BLaER1 treated with 17β-estradiol and CSF1 and Interleukin-3, amounts not matched to agents 10 nM and 100 nM (cell line): ENCODE measurements around the gene PLEKHH3.
"Not testable (repeated sequence)": the region's sequence is repeated elsewhere in the genome, so short reads cannot be mapped to it uniquely, and the experiment has no call there.

Experiments
- H3K27ac ChIP-seq, 11 experiments: shearing (Covaris generic); formaldehyde crosslinking; 2 replicates each; pipeline ENCODE4 v1.8.1; 2022
- H3K27me3 ChIP-seq, 11 experiments: shearing (Covaris generic); formaldehyde crosslinking; 2 replicates each; pipeline ENCODE4 v1.8.1; 2022
- H3K36me3 ChIP-seq, 11 experiments: shearing (Covaris generic); formaldehyde crosslinking; 2 replicates each; pipeline ENCODE4 v1.8.1; 2022
- H3K4me1 ChIP-seq, 10 experiments: shearing (Covaris generic); formaldehyde crosslinking; 2 replicates each; pipeline ENCODE4 v1.8.1; 2022
- H3K4me2 ChIP-seq, 11 experiments: shearing (Covaris generic); formaldehyde crosslinking; 2 replicates each; pipeline ENCODE4 v1.8.1; 2022
- H3K4me3 ChIP-seq, 10 experiments: shearing (Covaris generic); formaldehyde crosslinking; 2 replicates each; pipeline ENCODE4 v1.8.1; 2022
- H3K9ac ChIP-seq, 11 experiments: shearing (Covaris generic); formaldehyde crosslinking; 2 replicates each; pipeline ENCODE4 v1.8.1; 2022
- H3K9me3 ChIP-seq, 11 experiments: shearing (Covaris generic); formaldehyde crosslinking; replicated peaks in 1 of 11; 2 replicates each; pipeline ENCODE4 v1.8.1; 2022
- H4K20me1 ChIP-seq, 11 experiments: shearing (Covaris generic); formaldehyde crosslinking; 2 replicates each; pipeline ENCODE4 v1.8.1; 2022
- Cebpa-rat ChIP-seq, 11 experiments: shearing (Covaris generic); IDR thresholded peaks; 2 replicates each; pipeline ENCODE4 v1.8.1; 2022

PLEKHH3 gene

DNA sequence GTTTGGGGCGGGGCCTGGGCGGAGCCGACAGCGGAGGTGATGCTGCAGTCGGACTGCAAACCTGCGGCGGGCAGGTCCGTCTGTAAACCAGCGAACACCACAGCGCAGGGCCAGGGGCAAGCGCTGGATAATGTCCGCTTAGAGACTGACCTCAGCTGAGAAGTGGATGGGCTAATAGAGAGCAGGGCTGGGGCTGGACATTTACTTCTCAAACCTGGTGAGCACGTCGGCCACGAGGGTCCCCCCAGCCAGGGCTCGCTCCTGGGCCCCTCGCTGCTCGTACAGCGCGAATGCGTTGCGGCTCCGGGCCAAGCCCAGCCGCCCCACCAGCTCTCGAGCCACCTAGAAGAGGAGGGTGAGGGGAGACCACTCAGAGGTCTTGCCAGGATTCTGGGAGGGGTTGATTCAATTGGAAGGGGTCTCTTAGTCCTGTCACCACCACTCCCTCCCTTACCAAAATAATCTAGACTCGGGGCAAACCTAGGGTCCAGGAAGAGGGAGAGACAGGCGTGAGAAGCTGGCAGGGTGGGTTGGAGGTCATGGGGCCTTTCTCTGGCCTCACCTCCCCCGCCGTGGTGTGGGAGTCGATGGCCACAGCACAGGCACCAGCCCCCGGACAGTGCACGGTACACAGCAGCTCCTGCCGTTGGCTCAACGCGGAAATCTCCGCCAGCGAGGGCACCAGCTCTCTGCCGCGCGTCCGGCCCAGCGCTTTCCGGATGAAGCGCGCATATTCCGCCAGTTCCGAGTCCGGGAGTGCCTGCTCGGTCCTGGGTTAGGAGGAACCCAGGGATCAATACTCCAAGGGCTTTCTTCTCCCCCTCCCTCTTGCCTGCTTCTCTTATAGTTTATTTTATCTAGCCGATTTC is 5.8 kb downstream of the PLEKHH3 start:
- Histone ChIP-seq H3K9ac (no peak overlapping the region), H3K27me3 (peaks cover 56 to 73% (median 66%) of the 10 kb centered on the region in 11 experiments), H3K4me3 (no peak overlapping the region), H3K4me1 (peaks cover 33 to 59% (median 44%) of the 10 kb centered on the region in 10 experiments), H3K4me2 (peak overlapping the region in 10 of 11 experiments; percentile 10 to 74 (median 44); a peak in 12 of 22 replicates), H3K27ac (no peak overlapping the region), H3K9me3 (no peaks in the 10 kb centered on the region), H3K36me3 (peaks cover 44 to 74% (median 62%) of the 10 kb centered on the region in 11 experiments), H4K20me1 (peaks cover 32 to 90% (median 58%) of the 10 kb centered on the region in 11 experiments; a peak in 20 of 22 replicates)
- TF ChIP-seq Cebpa-rat (IDR thresholded peaks at IDR 0.05): no peak

DNA sequence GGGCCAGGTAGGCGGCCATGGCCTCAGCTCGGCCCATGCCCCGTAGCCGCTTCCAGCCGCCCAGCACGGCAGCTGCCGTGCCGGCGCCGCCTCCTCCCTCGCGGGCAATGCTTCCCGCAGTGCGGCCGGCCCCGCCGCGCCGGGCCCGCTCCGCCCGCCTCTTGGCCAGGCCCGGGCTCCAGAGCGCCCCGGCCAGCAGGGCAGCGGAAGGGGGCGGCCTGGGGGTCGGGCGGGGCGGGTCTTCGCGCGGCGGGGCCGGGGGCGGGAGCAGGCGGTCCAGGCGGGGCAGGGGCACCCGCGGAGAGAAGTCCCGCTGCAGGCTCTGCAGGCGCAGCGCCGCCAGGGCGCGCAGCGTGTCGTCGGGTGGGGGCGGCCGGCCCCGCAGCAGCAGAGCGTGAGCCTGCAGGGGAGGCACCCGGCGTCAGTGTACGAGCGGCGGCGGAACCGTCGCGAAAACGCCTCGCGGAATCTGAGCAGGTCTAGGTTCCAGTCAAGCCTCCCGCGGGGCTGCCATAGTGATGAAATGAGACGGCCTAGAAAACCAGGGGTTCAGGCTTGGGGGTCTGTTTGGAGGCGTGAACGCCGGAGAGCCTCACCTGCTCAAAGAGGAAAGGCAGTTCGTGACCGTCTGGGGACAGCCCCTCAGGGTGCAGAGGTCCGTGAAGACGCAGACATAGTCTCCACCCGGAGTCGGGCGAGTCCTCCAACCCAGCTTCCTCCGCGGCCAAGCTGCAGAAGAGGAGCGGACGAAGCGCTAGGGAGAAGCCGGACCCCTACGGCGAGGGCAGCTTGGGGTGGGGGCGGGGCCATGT is 6.6 kb downstream of the PLEKHH3 start:
- peak overlapping the region in 3 of 10 experiments; percentile 10 to 42 (median 17); a peak in 2 of 20 replicates for H3K4me3 ChIP-seq
- H3K9ac ChIP-seq: no peak overlapping the region; a peak in 1 of 22 replicates
- TF ChIP-seq Cebpa-rat (IDR thresholded peaks at IDR 0.05): no peak

DNA sequence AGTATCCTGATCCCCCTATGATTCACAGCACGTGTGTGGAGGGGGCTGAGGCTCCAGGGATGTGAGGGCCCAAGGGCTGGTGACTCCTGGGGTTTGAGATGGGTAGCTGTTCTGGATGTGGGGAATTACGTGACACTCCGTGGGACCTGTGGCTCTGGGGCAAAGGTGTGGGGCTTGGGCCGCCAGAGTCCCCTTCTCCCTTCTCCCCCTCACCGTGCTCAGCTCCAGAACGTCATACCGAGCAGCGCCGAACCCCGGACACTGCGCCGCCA is 7.2 kb downstream of the PLEKHH3 start:
- Histone ChIP-seq H3K4me2 (peak overlapping the region in 4 of 11 experiments; percentile 18 to 35 (median 26); a peak in 4 of 22 replicates), H3K9ac (no peak overlapping the region), H3K4me3 (no peak overlapping the region), H3K36me3 (peaks cover 52 to 85% (median 69%) of the 10 kb centered on the region in 11 experiments), H3K27me3 (peaks cover 47 to 59% (median 52%) of the 10 kb centered on the region in 11 experiments), H3K27ac (no peak overlapping the region), H4K20me1 (peaks cover 23 to 82% (median 46%) of the 10 kb centered on the region in 11 experiments; a peak in 20 of 22 replicates), H3K9me3 (no peaks in the 10 kb centered on the region), H3K4me1 (peaks cover 19 to 46% (median 30%) of the 10 kb centered on the region in 10 experiments)
- no peak for TF ChIP-seq Cebpa-rat (IDR thresholded peaks at IDR 0.05)

More for the DNA sequence above, 6.6 kb downstream of the PLEKHH3 start:
- Histone ChIP-seq H3K27me3 (peaks cover 47 to 65% (median 58%) of the 10 kb centered on the region in 11 experiments), H4K20me1 (peaks cover 24 to 87% (median 50%) of the 10 kb centered on the region in 11 experiments; a peak in 20 of 22 replicates), H3K9me3 (no peaks in the 10 kb centered on the region), H3K4me1 (peaks cover 24 to 51% (median 35%) of the 10 kb centered on the region in 10 experiments), H3K4me2 (peak overlapping the region; percentile 42 to 74 (median 67); a peak in 20 of 22 replicates), H3K27ac (no peak overlapping the region), H3K36me3 (peaks cover 52 to 82% (median 69%) of the 10 kb centered on the region in 11 experiments)

DNA sequence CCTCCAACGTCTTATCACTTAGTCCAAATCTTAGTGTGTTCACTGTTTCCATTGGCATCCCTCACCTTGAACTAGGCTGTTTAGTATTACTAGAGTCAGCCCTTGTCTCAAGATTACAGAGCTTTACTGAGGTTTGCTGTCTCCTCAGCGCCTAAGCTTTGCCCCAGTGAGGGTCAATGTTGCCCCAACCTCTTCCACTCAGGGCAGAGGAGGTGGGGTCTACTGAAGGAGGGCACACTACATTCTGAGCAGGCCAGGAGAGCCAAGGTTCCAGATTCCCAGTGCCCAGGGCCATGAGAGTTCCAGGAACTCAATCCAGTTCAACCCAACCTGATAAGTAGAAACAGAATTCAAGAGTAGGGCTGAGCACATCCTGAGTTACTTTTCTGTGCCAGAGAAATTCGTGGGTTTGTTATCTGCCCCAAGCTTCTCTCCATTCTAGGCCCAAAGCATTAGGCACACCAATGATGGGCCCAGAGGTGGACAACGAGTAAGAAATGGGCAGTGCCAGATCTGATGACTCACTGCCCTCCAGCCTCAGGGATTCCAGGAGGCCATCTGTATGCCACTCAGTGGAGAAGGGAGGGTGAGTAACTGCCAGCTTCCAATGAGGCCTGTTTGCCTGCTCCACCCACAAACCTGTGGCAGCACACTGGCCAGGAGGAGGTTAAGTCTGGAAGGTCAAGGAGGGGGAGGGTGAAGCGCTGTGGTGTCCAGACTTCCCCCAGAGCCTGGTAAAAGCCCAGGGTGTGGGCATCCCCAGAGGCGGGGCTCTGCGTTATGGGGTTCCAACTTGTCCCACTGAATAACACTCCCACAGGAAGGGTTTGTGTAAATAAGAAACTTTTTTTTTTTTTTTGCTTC is 9.5 kb downstream of the PLEKHH3 start:
- Histone ChIP-seq H3K4me3 (no peak overlapping the region), H3K36me3 (peaks cover 52 to 89% (median 66%) of the 10 kb centered on the region in 11 experiments), H3K27ac (no peak overlapping the region)

DNA sequence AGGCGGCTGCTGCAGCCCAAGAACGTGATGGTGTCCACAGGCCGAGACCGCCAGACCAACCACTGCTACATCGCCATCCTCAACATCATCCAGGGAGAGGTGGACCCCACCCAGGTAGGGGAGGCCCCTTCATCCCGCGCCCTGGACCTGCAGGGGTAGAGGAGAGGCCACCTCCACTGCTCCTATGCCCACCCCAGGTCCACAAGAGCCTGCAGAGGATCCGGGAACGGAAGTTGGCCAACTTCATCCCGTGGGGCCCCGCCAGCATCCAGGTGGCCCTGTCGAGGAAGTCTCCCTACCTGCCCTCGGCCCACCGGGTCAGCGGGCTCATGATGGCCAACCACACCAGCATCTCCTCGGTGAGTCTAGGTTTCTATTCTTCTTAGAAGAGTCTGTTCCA is 10.7 kb downstream of the PLEKHH3 start:
- H3K27ac ChIP-seq, H3K4me2 ChIP-seq, H3K9me3 ChIP-seq, H3K4me3 ChIP-seq, H3K9ac ChIP-seq: not testable (repeated sequence)
- Histone ChIP-seq H4K20me1 (peaks cover 13 to 50% (median 21%) of the 10 kb centered on the region in 11 experiments; a peak in 19 of 22 replicates), H3K36me3 (peaks cover 45 to 89% (median 55%) of the 10 kb centered on the region in 11 experiments), H3K27me3 (peaks cover 20 to 26% (median 25%) of the 10 kb centered on the region in 11 experiments), H3K4me1 (peaks cover 0 to 22% (median 9%) of the 10 kb centered on the region in 10 experiments; a peak in 15 of 20 replicates)

More for the DNA sequence above, 9.5 kb downstream of the PLEKHH3 start:
- Histone ChIP-seq H3K27me3 (peaks cover 32 to 38% (median 37%) of the 10 kb centered on the region in 11 experiments), H4K20me1 (peaks cover 23 to 62% (median 33%) of the 10 kb centered on the region in 11 experiments; a peak in 19 of 22 replicates), H3K4me2 (peak overlapping the region in 3 of 11 experiments; percentile 18 to 39 (median 23); a peak in 4 of 22 replicates), H3K9ac (no peak overlapping the region), H3K4me1 (peaks cover 0 to 25% (median 12%) of the 10 kb centered on the region in 10 experiments; a peak in 15 of 20 replicates), H3K9me3 (no peaks in the 10 kb centered on the region)
- TF ChIP-seq Cebpa-rat (IDR thresholded peaks at IDR 0.05): no peak

DNA sequence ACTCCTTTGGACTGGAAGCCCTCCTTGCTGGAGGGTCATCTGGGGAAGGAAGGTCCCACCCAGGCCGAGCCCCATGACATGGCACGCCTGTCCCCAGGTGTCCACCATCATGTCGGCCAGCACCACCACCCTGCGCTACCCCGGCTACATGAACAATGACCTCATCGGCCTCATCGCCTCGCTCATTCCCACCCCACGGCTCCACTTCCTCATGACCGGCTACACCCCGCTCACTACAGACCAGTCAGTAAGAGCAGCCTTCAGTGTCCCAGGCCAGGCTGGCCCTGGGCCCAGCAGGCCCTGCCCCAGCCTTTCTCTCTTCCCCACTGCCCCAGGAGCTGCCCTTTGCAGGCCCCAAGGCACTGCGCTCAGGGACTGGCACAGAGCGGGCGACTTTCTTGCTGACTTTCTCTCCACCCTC is 11.2 kb downstream of the PLEKHH3 start:
- Histone ChIP-seq H3K9ac (no peak overlapping the region), H3K4me2 (no peak overlapping the region), H3K27me3 (peaks cover 15 to 20% (median 20%) of the 10 kb centered on the region in 11 experiments), H4K20me1 (peaks cover 8 to 45% (median 16%) of the 10 kb centered on the region in 11 experiments; a peak in 19 of 22 replicates), H3K4me1 (peaks cover 0 to 20% (median 5%) of the 10 kb centered on the region in 10 experiments; a peak in 11 of 20 replicates), H3K4me3 (no peak overlapping the region), H3K36me3 (peaks cover 41 to 86% (median 51%) of the 10 kb centered on the region in 11 experiments), H3K27ac (no peak overlapping the region), H3K9me3 (no peaks in the 10 kb centered on the region)
- no peak for TF ChIP-seq Cebpa-rat (IDR thresholded peaks at IDR 0.05)

DNA sequence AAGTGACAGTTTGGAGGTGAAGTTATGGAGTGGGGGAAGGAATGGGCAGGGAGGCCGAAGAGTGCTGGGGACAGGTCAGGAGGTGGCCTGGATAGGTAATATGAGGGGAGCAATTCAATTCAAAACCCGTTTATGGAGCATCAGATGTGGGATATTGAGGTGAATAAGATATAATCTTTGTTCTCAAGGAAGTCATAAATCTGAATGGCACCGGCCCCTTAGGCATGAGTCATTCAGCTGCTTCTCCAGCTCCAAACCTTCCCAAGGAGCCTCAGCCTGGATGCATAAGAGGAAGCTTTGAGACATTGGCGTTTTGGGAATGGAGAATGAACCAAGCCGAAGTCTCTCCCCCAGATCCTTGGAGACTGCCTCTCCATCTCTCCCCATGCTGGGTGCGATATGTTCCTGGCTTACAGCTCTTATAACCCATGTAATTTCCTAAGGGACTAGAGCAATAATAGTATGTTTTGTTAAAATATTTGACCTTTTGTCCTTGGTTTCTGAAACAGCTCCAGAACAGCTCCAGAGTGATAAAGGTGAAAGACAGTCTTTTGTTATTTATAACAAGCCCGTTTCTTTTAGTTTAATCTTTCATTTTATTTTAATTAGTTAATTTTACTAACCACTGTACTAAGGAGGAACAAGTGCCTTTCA is 16.0 kb downstream of the PLEKHH3 start:
- no peaks in the 10 kb centered on the region for H3K27me3 ChIP-seq
- H3K4me2 ChIP-seq: peak overlapping the region in 5 of 11 experiments; percentile 17 to 68 (median 40); a peak in 7 of 22 replicates
- H3K9me3 ChIP-seq: peaks cover 0 to 8% (median 0%) of the 10 kb centered on the region in 11 experiments; a peak in 3 of 22 replicates
- H4K20me1 ChIP-seq: peaks cover 0 to 4% (median 0%) of the 10 kb centered on the region in 11 experiments; a peak in 1 of 22 replicates
- no peak overlapping the region for H3K27ac ChIP-seq
- peaks cover 9 to 41% (median 18%) of the 10 kb centered on the region in 11 experiments; a peak in 19 of 22 replicates for H3K36me3 ChIP-seq
- H3K9ac ChIP-seq: no peak overlapping the region
- TF ChIP-seq Cebpa-rat (IDR thresholded peaks at IDR 0.05): no peak
- peaks cover 12 to 23% (median 16%) of the 10 kb centered on the region in 10 experiments; a peak in 19 of 20 replicates for H3K4me1 ChIP-seq
- H3K4me3 ChIP-seq: no peak overlapping the region

DNA sequence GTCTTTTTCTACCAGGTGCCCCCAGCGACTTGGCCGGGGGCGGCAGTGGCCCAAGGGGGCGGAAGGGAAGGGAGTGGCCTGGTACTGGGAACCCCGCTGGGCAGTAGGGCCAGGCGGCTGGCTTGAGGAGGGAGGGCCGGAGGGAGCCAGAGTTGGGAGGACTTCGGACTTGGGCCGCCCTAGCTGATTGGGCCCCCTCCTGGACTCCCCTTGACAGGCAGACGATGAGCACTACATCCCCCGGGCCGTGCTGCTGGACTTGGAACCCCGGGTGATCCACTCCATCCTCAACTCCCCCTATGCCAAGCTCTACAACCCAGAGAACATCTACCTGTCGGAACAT is 16.9 kb downstream of the PLEKHH3 start:
- H3K4me3 ChIP-seq: peak overlapping the region in 8 of 10 experiments; percentile 64 to 87 (median 71); a peak in 10 of 20 replicates
- H3K4me2 ChIP-seq: peak overlapping the region; percentile 87 to 100 (median 98); a peak in 18 of 22 replicates
- peaks cover 13 to 28% (median 21%) of the 10 kb centered on the region in 10 experiments; a peak in 19 of 20 replicates for H3K4me1 ChIP-seq
- H3K27me3 ChIP-seq, H3K9me3 ChIP-seq, H3K27ac ChIP-seq, H4K20me1 ChIP-seq: not testable (repeated sequence)
- H3K9ac ChIP-seq: peak overlapping the region in 3 of 11 experiments; percentile 76 to 79 (median 79); a peak in 5 of 22 replicates
- peaks cover 4 to 32% (median 14%) of the 10 kb centered on the region in 11 experiments; a peak in 12 of 22 replicates for H3K36me3 ChIP-seq
